VCaP (cell line): Measurements from ENCODE around the gene DDX41.

Experiments
- H3K27ac ChIP-seq: fragments of 450-650 bp; 2 replicates; pipeline ENCODE4 v1.5.1; 2017
- TF ChIP-seq, protein P1 (sequence below): fragments of 450-650 bp; conservative IDR thresholded peaks from 2 replicates; pipeline ENCODE4 v1.5.1; 2017; ENCODE audit warnings: mild to moderate bottlenecking, moderate library complexity

Gene DDX41

DNA sequence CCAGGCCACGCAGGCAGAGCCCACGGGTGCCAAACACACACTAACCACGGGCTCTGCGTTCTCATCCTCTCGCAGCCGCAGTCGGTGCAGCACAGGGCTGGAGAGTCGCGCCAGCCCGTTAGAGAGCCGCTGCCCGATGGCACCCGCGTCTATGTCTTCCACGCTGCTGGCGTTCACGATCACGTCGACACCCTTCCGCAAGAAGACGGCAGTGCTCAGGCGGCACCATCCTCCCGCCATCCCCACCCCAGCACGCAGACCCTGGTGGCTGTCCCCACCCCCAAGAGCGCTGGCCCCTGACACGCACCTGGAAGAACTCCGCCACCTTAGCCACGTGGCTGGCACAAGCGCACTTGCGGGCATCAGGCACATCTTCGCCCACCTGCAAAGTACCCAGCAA lies 49.3 kb downstream of the DDX41 start:
- TF ChIP-seq, protein P1, sequence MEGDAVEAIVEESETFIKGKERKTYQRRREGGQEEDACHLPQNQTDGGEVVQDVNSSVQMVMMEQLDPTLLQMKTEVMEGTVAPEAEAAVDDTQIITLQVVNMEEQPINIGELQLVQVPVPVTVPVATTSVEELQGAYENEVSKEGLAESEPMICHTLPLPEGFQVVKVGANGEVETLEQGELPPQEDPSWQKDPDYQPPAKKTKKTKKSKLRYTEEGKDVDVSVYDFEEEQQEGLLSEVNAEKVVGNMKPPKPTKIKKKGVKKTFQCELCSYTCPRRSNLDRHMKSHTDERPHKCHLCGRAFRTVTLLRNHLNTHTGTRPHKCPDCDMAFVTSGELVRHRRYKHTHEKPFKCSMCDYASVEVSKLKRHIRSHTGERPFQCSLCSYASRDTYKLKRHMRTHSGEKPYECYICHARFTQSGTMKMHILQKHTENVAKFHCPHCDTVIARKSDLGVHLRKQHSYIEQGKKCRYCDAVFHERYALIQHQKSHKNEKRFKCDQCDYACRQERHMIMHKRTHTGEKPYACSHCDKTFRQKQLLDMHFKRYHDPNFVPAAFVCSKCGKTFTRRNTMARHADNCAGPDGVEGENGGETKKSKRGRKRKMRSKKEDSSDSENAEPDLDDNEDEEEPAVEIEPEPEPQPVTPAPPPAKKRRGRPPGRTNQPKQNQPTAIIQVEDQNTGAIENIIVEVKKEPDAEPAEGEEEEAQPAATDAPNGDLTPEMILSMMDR: no peak
- H3K27ac ChIP-seq: no peak overlapping the region

DNA sequence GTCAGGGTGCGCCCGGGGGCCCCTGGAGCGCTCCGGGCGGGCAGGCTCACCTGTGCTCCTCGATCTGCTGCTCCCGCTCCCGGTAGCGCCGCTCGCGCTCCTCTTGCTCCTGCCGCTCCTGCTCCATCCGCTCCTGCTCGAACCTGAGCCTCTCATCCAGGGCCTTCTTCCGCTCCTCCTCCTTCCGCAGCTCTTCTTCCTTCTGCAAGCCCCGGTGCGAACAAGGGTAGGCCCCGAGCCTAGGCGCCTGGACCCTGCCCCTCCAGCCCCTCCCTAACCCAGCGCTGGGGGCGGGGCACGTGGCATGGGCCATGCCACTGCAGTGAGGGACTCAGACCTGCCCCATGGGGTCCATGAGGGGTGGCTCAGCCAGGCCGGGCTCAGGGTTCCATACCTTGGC lies 49.9 kb downstream of the DDX41 start:
- TF ChIP-seq, protein P1: no peak
- no peak overlapping the region for H3K27ac ChIP-seq

DNA sequence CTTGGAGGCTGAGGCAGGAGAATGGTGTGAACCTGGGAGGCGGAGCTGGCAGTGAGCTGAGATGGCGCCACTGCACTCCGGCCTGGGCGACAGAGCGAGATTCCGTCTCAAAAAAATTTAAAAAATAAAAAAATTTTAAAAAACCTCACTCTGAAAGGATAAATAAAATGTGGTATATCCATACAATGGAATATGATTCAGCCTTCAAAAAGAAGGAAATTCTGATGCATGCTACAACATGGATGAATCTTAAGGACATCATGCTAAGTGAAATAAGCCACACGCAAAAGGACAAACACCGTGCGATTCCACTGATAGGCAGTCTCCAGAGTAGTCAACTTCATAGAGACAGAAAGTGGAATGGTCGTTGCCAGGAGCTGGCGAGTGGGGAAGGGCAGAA lies 51.7 kb downstream of the DDX41 start:
- TF ChIP-seq, protein P1: no peak

DNA sequence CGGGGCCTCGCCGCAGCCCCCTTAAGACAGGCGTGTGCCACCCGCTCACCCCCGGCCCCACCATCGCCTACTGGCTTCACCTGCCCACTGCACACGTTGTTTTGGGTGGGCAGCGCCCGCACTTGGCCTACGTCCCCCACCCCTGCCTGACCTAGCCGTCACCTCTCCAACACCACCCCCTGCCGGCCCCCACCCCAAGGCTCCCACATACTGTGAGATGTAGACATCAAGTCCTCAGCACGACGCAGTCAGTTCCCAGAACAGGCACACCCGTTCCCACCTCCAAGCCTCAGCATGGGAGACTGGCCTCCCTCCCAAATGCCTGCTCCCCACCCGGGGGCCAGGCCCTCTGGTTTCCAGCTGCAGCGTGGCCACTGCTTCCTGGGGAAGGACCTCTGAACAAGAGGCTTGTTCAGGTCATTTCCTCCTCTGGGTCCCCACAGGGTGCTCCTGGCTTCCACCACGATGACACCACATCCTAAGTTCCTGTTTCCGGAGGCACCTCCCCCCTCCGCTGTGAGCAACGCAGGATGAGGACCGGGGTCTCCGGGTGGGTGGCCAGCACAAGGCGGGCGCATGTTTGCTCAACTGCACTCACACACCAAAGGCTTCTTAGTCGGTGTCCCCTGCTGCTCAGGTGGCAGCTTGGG lies 54.6 kb downstream of the DDX41 start:
- H3K27ac ChIP-seq: no peak overlapping the region
- TF ChIP-seq, protein P1: no peak

More for the DNA sequence above, 51.7 kb downstream of the DDX41 start:
- H3K27ac ChIP-seq: no peak overlapping the region
